B cell (primary cell): Measurements from ENCODE around the gene NRAP.

ENCODE experiments used
- EZH2 ChIP-seq: IDR thresholded peaks from 2 replicates; pipeline ENCODE4 v1.6.1; 2012; ENCODE audit warnings: borderline replicate concordance, low read depth, mild to moderate bottlenecking, moderate library complexity, low read length; ENCODE audit not compliant: insufficient read depth, poor library complexity, severe bottlenecking
- TF ChIP-seq, protein P1 (sequence below): fragments of 200-600 bp; IDR thresholded peaks from one replicate; pipeline ENCODE4 v1.8.0; 2022; ENCODE audit warnings: antibody characterized with exemption, mild to moderate bottlenecking

DNA sequence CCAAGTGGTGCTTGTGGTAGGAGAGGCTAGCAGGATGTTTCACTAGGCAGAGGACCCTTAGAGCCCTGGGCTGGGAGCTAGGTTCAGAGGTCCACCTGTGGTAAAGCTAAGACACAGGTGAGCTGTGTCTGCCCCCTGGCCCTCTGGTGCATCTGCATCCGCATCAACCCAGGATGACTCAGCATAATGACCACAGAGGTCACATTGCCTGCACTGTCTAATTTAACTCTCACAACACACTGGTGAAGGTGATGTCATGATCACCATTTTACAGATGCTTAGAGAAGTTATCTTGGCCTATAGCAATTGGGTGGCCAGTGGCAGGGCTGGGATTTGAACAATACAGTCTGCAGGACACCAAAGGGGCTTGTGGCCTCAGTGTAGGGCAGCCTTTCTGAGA, 77.9 kb downstream of the NRAP start:
- TF ChIP-seq, protein P1, sequence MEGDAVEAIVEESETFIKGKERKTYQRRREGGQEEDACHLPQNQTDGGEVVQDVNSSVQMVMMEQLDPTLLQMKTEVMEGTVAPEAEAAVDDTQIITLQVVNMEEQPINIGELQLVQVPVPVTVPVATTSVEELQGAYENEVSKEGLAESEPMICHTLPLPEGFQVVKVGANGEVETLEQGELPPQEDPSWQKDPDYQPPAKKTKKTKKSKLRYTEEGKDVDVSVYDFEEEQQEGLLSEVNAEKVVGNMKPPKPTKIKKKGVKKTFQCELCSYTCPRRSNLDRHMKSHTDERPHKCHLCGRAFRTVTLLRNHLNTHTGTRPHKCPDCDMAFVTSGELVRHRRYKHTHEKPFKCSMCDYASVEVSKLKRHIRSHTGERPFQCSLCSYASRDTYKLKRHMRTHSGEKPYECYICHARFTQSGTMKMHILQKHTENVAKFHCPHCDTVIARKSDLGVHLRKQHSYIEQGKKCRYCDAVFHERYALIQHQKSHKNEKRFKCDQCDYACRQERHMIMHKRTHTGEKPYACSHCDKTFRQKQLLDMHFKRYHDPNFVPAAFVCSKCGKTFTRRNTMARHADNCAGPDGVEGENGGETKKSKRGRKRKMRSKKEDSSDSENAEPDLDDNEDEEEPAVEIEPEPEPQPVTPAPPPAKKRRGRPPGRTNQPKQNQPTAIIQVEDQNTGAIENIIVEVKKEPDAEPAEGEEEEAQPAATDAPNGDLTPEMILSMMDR, result no peak
- TF ChIP-seq EZH2, result no peak
